Measurements from ENCODE around the gene ANKRD13A. TPM values are rescaled to one million over a fixed set of nuclear protein-coding genes. Genes with fewer than 3 reads are reported as not detected.

The ANKRD13A gene
- total and polyA plus RNA-seq, 9 donors = 34.5 to 56.2 (median 40.1) TPM

GRCh38 chr12:109959411-109960093 is 39.7 kb upstream of the ANKRD13A start:
- H3K27ac ChIP-seq (ENCODE audit: low read length) = no peak overlapping the region
- DNase-seq = no peak
- no peaks in the 10 kb centered on the region for H3K4me1 ChIP-seq (ENCODE audit: control insufficient read depth, insufficient read depth, low read length)
- WGBS (ENCODE audit: insufficient coverage) = 100% methylated on average over 1 of the region's 8 CpGs
- no peaks in the 10 kb centered on the region for H3K27me3 ChIP-seq (ENCODE audit: control insufficient read depth, insufficient read depth, low read length)
- H3K9me3 ChIP-seq (replicated peaks; ENCODE audit: control insufficient read depth, low read depth, low read length) = no peaks in the 10 kb centered on the region
- no peak overlapping the region for H3K4me3 ChIP-seq (ENCODE audit: low read length)
- peaks cover 44% of the 10 kb centered on the region for H3K36me3 ChIP-seq (ENCODE audit: control insufficient read depth, insufficient read depth, low read length)

- Histone ChIP-seq H3K4me3 (ENCODE audit: low read length) (no peak overlapping the region), H3K9me3 (replicated peaks; ENCODE audit: control insufficient read depth, low read depth, low read length) (no peaks in the 10 kb centered on the region), H3K27me3 (ENCODE audit: control insufficient read depth, insufficient read depth, low read length) (no peaks in the 10 kb centered on the region), H3K4me1 (ENCODE audit: control insufficient read depth, insufficient read depth, low read length) (no peaks in the 10 kb centered on the region), H3K36me3 (ENCODE audit: control insufficient read depth, insufficient read depth, low read length) (peaks cover 46% of the 10 kb centered on the region), H3K27ac (ENCODE audit: low read length) (no peak overlapping the region)
- 75% methylated on average over 13 of the region's 14 CpGs for WGBS (ENCODE audit: insufficient coverage)
- DNase-seq = no peak
Observed at GRCh38 chr12:109961201-109961600, 38.0 kb upstream of the ANKRD13A start.

- no peaks in the 10 kb centered on the region for H3K27me3 ChIP-seq (ENCODE audit: control insufficient read depth, insufficient read depth, low read length)
- H3K36me3 ChIP-seq (ENCODE audit: control insufficient read depth, insufficient read depth, low read length) = peaks cover 45% of the 10 kb centered on the region
- H3K9me3 ChIP-seq (replicated peaks; ENCODE audit: control insufficient read depth, low read depth, low read length) = no peaks in the 10 kb centered on the region
- H3K4me1 ChIP-seq (ENCODE audit: control insufficient read depth, insufficient read depth, low read length) = no peaks in the 10 kb centered on the region
- DNase-seq = no peak
- H3K4me3 ChIP-seq (ENCODE audit: low read length) = no peak overlapping the region
- 82% methylated on average over 2 of the region's 6 CpGs for whole genome bisulfite sequencing (ENCODE audit: insufficient coverage)
- no peak overlapping the region for H3K27ac ChIP-seq (ENCODE audit: low read length)
Observed at GRCh38 chr12:109961612-109962011, 37.6 kb upstream of the ANKRD13A start.

- H3K4me1 ChIP-seq (ENCODE audit: control insufficient read depth, insufficient read depth, low read length) = no peaks in the 10 kb centered on the region
- DNase-seq = no peak
- WGBS (ENCODE audit: insufficient coverage) = no CpG with 5 or more reads among the region's 3 CpGs
- no peak overlapping the region for H3K27ac ChIP-seq (ENCODE audit: low read length)
- peaks cover 40% of the 10 kb centered on the region for H3K36me3 ChIP-seq (ENCODE audit: control insufficient read depth, insufficient read depth, low read length)
- H3K27me3 ChIP-seq (ENCODE audit: control insufficient read depth, insufficient read depth, low read length) = no peaks in the 10 kb centered on the region
- H3K9me3 ChIP-seq (replicated peaks; ENCODE audit: control insufficient read depth, low read depth, low read length) = no peaks in the 10 kb centered on the region
- H3K4me3 ChIP-seq (ENCODE audit: low read length) = no peak overlapping the region
Observed at GRCh38 chr12:109962398-109962797, 36.8 kb upstream of the ANKRD13A start.

GRCh38 chr12:109963330-109963729 is 35.9 kb upstream of the ANKRD13A start:
- peaks cover 48% of the 10 kb centered on the region for H3K36me3 ChIP-seq (ENCODE audit: control insufficient read depth, insufficient read depth, low read length)

GRCh38 chr12:109963743-109964429 is 35.3 kb upstream of the ANKRD13A start:
- WGBS (ENCODE audit: insufficient coverage) = 100% methylated on average over 1 of the region's 4 CpGs
- Histone ChIP-seq H3K36me3 (ENCODE audit: control insufficient read depth, insufficient read depth, low read length) (peaks cover 53% of the 10 kb centered on the region), H3K27ac (ENCODE audit: low read length) (no peak overlapping the region), H3K4me1 (ENCODE audit: control insufficient read depth, insufficient read depth, low read length) (no peaks in the 10 kb centered on the region), H3K4me3 (ENCODE audit: low read length) (no peak overlapping the region), H3K27me3 (ENCODE audit: control insufficient read depth, insufficient read depth, low read length) (no peaks in the 10 kb centered on the region), H3K9me3 (replicated peaks; ENCODE audit: control insufficient read depth, low read depth, low read length) (no peaks in the 10 kb centered on the region)
- DNase-seq = no peak

More at GRCh38 chr12:109963330-109963729, 35.9 kb upstream of the ANKRD13A start:
- no peak overlapping the region for H3K27ac ChIP-seq (ENCODE audit: low read length)
- no peaks in the 10 kb centered on the region for H3K4me1 ChIP-seq (ENCODE audit: control insufficient read depth, insufficient read depth, low read length)
- no peaks in the 10 kb centered on the region for H3K9me3 ChIP-seq (replicated peaks; ENCODE audit: control insufficient read depth, low read depth, low read length)
- H3K27me3 ChIP-seq (ENCODE audit: control insufficient read depth, insufficient read depth, low read length) = no peaks in the 10 kb centered on the region
- no peak for DNase-seq
- H3K4me3 ChIP-seq (ENCODE audit: low read length) = no peak overlapping the region
- WGBS (ENCODE audit: insufficient coverage) = 86% methylated on average over 1 of the region's 1 CpG

GRCh38 chr12:109966546-109966945 is 32.7 kb upstream of the ANKRD13A start:
- Histone ChIP-seq H3K27me3 (ENCODE audit: control insufficient read depth, insufficient read depth, low read length) (no peaks in the 10 kb centered on the region), H3K9me3 (replicated peaks; ENCODE audit: control insufficient read depth, low read depth, low read length) (no peaks in the 10 kb centered on the region), H3K4me3 (ENCODE audit: low read length) (no peak overlapping the region), H3K36me3 (ENCODE audit: control insufficient read depth, insufficient read depth, low read length) (peaks cover 50% of the 10 kb centered on the region), H3K4me1 (ENCODE audit: control insufficient read depth, insufficient read depth, low read length) (no peaks in the 10 kb centered on the region), H3K27ac (ENCODE audit: low read length) (no peak overlapping the region)
- WGBS (ENCODE audit: insufficient coverage) = 80% methylated on average over 1 of the region's 4 CpGs
- DNase-seq = no peak

GRCh38 chr12:109967383-109968031 is 31.7 kb upstream of the ANKRD13A start:
- H3K27ac ChIP-seq (ENCODE audit: low read length) = no peak overlapping the region
- H3K27me3 ChIP-seq (ENCODE audit: control insufficient read depth, insufficient read depth, low read length) = no peaks in the 10 kb centered on the region
- H3K4me1 ChIP-seq (ENCODE audit: control insufficient read depth, insufficient read depth, low read length) = no peaks in the 10 kb centered on the region
- 81% methylated on average over 4 of the region's 8 CpGs for WGBS (ENCODE audit: insufficient coverage)
- no peaks in the 10 kb centered on the region for H3K9me3 ChIP-seq (replicated peaks; ENCODE audit: control insufficient read depth, low read depth, low read length)
- DNase-seq = no peak
- H3K36me3 ChIP-seq (ENCODE audit: control insufficient read depth, insufficient read depth, low read length) = peaks cover 42% of the 10 kb centered on the region
- H3K4me3 ChIP-seq (ENCODE audit: low read length) = no peak overlapping the region

GRCh38 chr12:109968032-109968420 is 31.2 kb upstream of the ANKRD13A start:
- WGBS (ENCODE audit: insufficient coverage) = no CpG with 5 or more reads among the region's 2 CpGs
- no peak overlapping the region for H3K4me3 ChIP-seq (ENCODE audit: low read length)
- H3K9me3 ChIP-seq (replicated peaks; ENCODE audit: control insufficient read depth, low read depth, low read length) = no peaks in the 10 kb centered on the region
- H3K4me1 ChIP-seq (ENCODE audit: control insufficient read depth, insufficient read depth, low read length) = no peaks in the 10 kb centered on the region
- no peak overlapping the region for H3K27ac ChIP-seq (ENCODE audit: low read length)
- no peak for DNase-seq
- peaks cover 42% of the 10 kb centered on the region for H3K36me3 ChIP-seq (ENCODE audit: control insufficient read depth, insufficient read depth, low read length)
- H3K27me3 ChIP-seq (ENCODE audit: control insufficient read depth, insufficient read depth, low read length) = no peaks in the 10 kb centered on the region

GRCh38 chr12:109968801-109969200 is 30.4 kb upstream of the ANKRD13A start:
- DNase-seq = no peak
- Histone ChIP-seq H3K27ac (ENCODE audit: low read length) (no peak overlapping the region), H3K36me3 (ENCODE audit: control insufficient read depth, insufficient read depth, low read length) (peaks cover 39% of the 10 kb centered on the region), H3K27me3 (ENCODE audit: control insufficient read depth, insufficient read depth, low read length) (no peaks in the 10 kb centered on the region), H3K4me1 (ENCODE audit: control insufficient read depth, insufficient read depth, low read length) (no peaks in the 10 kb centered on the region), H3K4me3 (ENCODE audit: low read length) (no peak overlapping the region), H3K9me3 (replicated peaks; ENCODE audit: control insufficient read depth, low read depth, low read length) (no peaks in the 10 kb centered on the region)
- 100% methylated on average over 3 of the region's 8 CpGs for WGBS (ENCODE audit: insufficient coverage)
